Lower lobe of right lung (tissue), 2 donors: ENCODE results near the gene TSEN2. TPM values are rescaled to one million over a fixed set of nuclear protein-coding genes. Genes with fewer than 3 reads are reported as not detected.
A peak's percentile ranks its signal among the peaks of the same experiment; 100 is the strongest.

ENCODE experiments used
- ATAC-seq, 2 donors: fragments of 200-7000 bp; cut with Tn5 transposase; one replicate each; pipeline ENCODE4 v1.9.1; 2020 to 2022; ENCODE audit warnings: mild to moderate bottlenecking in 2 of 2, moderate library complexity in 2 of 2
- DNase-seq: peaks from one replicate; pipeline ENCODE4 v3.0.0-alpha.2; 2020
- H3K27ac ChIP-seq: fragments of 200-600 bp; one replicate; pipeline ENCODE4 v1.8.0; 2022
- H3K27me3 ChIP-seq: fragments of 200-600 bp; one replicate; pipeline ENCODE4 v1.8.0; 2022; ENCODE audit warnings: low read depth
- H3K36me3 ChIP-seq: fragments of 200-600 bp; one replicate; pipeline ENCODE4 v1.8.0; 2022; ENCODE audit warnings: mild to moderate bottlenecking
- H3K4me1 ChIP-seq: fragments of 200-600 bp; one replicate; pipeline ENCODE4 v1.8.0; 2022
- H3K4me3 ChIP-seq: fragments of 200-600 bp; one replicate; pipeline ENCODE4 v1.8.0; 2022; ENCODE audit warnings: mild to moderate bottlenecking
- H3K9me3 ChIP-seq: fragments of 200-600 bp; one replicate; pipeline ENCODE4 v1.8.0; 2022
- CTCF ChIP-seq: fragments of 200-600 bp; IDR thresholded peaks from one replicate; pipeline ENCODE4 v1.8.0; 2022; ENCODE audit warnings: antibody characterized with exemption, mild to moderate bottlenecking
- intact Hi-C: fragments of 100-400 bp; cut with DNase I; formaldehyde crosslinking; loops from one replicate; pipeline ENCODE4 v1.11.0; 2022
- total RNA-seq: library from RNA; stranded (reverse); fragmentation: NEBNext Ultra II Directional; extraction: Animal tissue kit (Norgen Biotek cat#: 25700); gene quantifications from one replicate; pipeline ENCODE4 v1.2.1, GENCODE V29; 2021
- donor health status: DM: no; HTN: yes; CAD: no; lungs with severe emphysema.

Gene TSEN2
- total RNA-seq, 1 donor from 2014 or later = 23.6 TPM

GRCh38 chr3:12553921-12554391, 69.7 kb downstream of the TSEN2 start:
- no peak for TF ChIP-seq CTCF
- Histone ChIP-seq H3K27ac (no peak overlapping the region), H3K4me3 (peak overlapping the region; percentile 45), H3K4me1 (peaks cover 23% of the 10 kb centered on the region), H3K36me3 (no peaks in the 10 kb centered on the region), H3K9me3 (no peaks in the 10 kb centered on the region), H3K27me3 (peaks cover 25% of the 10 kb centered on the region)
- intact Hi-C loops = no loop called here
- ATAC-seq (no peak), DNase-seq (peak; percentile 49)

GRCh38 chr3:12556314-12556689, 72.0 kb downstream of the TSEN2 start:
- H3K4me1 ChIP-seq = peaks cover 43% of the 10 kb centered on the region
- H3K36me3 ChIP-seq = no peaks in the 10 kb centered on the region
- H3K4me3 ChIP-seq = peak overlapping the region; percentile 82
- DNase-seq (no peak), ATAC-seq (peak; percentile 2 to 23)
- intact Hi-C loops = no loop called here
- H3K27ac ChIP-seq = peak overlapping the region; percentile 97
- H3K9me3 ChIP-seq = no peaks in the 10 kb centered on the region
- no peak for TF ChIP-seq CTCF
- peaks cover 25% of the 10 kb centered on the region for H3K27me3 ChIP-seq

GRCh38 chr3:12556690-12557472, 72.6 kb downstream of the TSEN2 start, which contains the start of gene MKRN2:
TSS of gene MKRN2 (plus strand) at chr3:12557087. CDS start at chr3:12557151, 64 bp downstream.
- no peak for TF ChIP-seq CTCF
- peak; percentile 92 for DNase-seq
- peaks cover 23% of the 10 kb centered on the region for H3K27me3 ChIP-seq
- no peaks in the 10 kb centered on the region for H3K9me3 ChIP-seq
- H3K4me1 ChIP-seq = peaks cover 43% of the 10 kb centered on the region
- ATAC-seq = peak; percentile 98 to 99
- peak within 1 kb of the TSS; percentile 97 for H3K27ac ChIP-seq
- intact Hi-C loops = no loop called here
- no peaks in the 10 kb centered on the region for H3K36me3 ChIP-seq
- H3K4me3 ChIP-seq = peak within 1 kb of the TSS; percentile 82

- H3K4me1 ChIP-seq = peaks cover 43% of the 10 kb centered on the region
- no peak for DNase-seq
- peaks cover 18% of the 10 kb centered on the region for H3K27me3 ChIP-seq
- ATAC-seq = peak; percentile 27 to 53
- intact Hi-C loops = no loop called here
- H3K9me3 ChIP-seq = no peaks in the 10 kb centered on the region
- peak overlapping the region; percentile 82 for H3K4me3 ChIP-seq
- H3K27ac ChIP-seq = peak overlapping the region; percentile 97
- H3K36me3 ChIP-seq = no peaks in the 10 kb centered on the region
- no peak for TF ChIP-seq CTCF
Measured at GRCh38 chr3:12557473-12558100, 73.3 kb downstream of the TSEN2 start.

- TF ChIP-seq CTCF = no peak
- no peak for DNase-seq
- H3K9me3 ChIP-seq = no peaks in the 10 kb centered on the region
- no peak overlapping the region for H3K4me3 ChIP-seq
- intact Hi-C loops = no loop called here
- peaks cover 7% of the 10 kb centered on the region for H3K27me3 ChIP-seq
- no peaks in the 10 kb centered on the region for H3K36me3 ChIP-seq
- ATAC-seq = no peak
- no peak overlapping the region for H3K27ac ChIP-seq
- peaks cover 43% of the 10 kb centered on the region for H3K4me1 ChIP-seq
Measured at GRCh38 chr3:12558706-12559105, 74.4 kb downstream of the TSEN2 start.
